NT2/D1 (cell line): ENCODE results near the gene KDM1B.

Experiments used
- DNase-seq: peaks from one replicate; pipeline ENCODE4 v3.0.0-alpha.2; 2011; ENCODE audit warnings: low read depth, low spot score
- H3K27me3 ChIP-seq: 2 replicates; pipeline ENCODE4 v1.6.0; 2011; ENCODE audit warnings: mild to moderate bottlenecking; ENCODE audit not compliant: insufficient read length, insufficient read depth
- H3K36me3 ChIP-seq: 2 replicates; pipeline ENCODE4 v1.6.1; 2011; ENCODE audit warnings: mild to moderate bottlenecking, low read length, mixed read lengths; ENCODE audit not compliant: insufficient read depth, insufficient read length
- H3K4me1 ChIP-seq: 2 replicates; pipeline ENCODE4 v1.5.1; 2011; ENCODE audit not compliant: insufficient read depth, insufficient read length
- H3K4me3 ChIP-seq: 2 replicates; pipeline ENCODE4 v1.5.1; 2011; ENCODE audit warnings: low read depth; ENCODE audit not compliant: insufficient read length
- H3K9ac ChIP-seq: 2 replicates; pipeline ENCODE4 v1.6.0; 2011; ENCODE audit warnings: low read depth; ENCODE audit not compliant: insufficient read length
- H3K9me3 ChIP-seq: 2 replicates; pipeline ENCODE4 v1.5.1; 2011; ENCODE audit warnings: mild to moderate bottlenecking, low read length; ENCODE audit not compliant: insufficient read depth
- SUZ12 ChIP-seq: IDR thresholded peaks from 2 replicates; pipeline ENCODE4 v1.6.1; 2011; ENCODE audit not compliant: insufficient read length, insufficient read depth; ENCODE audit errors: extremely low read depth
- YY1 ChIP-seq: IDR thresholded peaks from 2 replicates; pipeline ENCODE4 v1.6.1; 2011; ENCODE audit not compliant: insufficient read length, insufficient read depth
- ZNF274 ChIP-seq: IDR thresholded peaks from 2 replicates; pipeline ENCODE4 v1.6.1; 2011; ENCODE audit warnings: mild to moderate bottlenecking, low read depth, low read length

KDM1B gene

DNA sequence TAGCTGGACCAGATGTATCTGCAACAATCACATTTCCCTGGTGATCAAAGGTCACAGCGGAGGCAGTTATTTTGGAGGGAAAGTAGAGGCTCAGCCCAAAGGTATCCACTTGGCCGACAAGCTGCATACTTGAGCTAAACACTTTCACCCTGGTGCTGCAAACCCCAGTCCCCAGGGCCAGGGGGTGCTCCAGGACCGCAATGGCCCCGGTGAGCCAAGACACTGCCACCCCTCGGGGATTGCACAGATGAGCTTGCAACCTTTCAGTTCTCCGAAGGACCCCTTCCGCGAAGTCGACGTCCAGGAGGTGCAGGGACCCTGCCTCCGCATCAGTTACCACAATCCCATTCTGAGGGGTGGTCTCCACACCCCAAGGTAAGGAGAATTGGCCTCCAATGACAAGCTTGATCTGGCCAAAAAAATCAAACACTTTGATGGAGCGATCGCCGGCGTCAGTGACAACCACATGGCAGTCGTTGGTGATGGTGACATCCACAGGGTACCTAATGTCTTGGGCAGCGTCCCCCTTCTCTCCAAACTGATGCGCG is 33.6 kb upstream of the KDM1B start:
- no peak for TF ChIP-seq YY1
- no peak for TF ChIP-seq SUZ12
- TF ChIP-seq ZNF274 = no peak
- Histone ChIP-seq H3K9ac (no peak overlapping the region), H3K9me3 (no peaks in the 10 kb centered on the region), H3K36me3 (no peaks in the 10 kb centered on the region), H3K4me1 (peaks cover 2% of the 10 kb centered on the region), H3K4me3 (no peak overlapping the region), H3K27me3 (no peaks in the 10 kb centered on the region)
- no peak for DNase-seq

DNA sequence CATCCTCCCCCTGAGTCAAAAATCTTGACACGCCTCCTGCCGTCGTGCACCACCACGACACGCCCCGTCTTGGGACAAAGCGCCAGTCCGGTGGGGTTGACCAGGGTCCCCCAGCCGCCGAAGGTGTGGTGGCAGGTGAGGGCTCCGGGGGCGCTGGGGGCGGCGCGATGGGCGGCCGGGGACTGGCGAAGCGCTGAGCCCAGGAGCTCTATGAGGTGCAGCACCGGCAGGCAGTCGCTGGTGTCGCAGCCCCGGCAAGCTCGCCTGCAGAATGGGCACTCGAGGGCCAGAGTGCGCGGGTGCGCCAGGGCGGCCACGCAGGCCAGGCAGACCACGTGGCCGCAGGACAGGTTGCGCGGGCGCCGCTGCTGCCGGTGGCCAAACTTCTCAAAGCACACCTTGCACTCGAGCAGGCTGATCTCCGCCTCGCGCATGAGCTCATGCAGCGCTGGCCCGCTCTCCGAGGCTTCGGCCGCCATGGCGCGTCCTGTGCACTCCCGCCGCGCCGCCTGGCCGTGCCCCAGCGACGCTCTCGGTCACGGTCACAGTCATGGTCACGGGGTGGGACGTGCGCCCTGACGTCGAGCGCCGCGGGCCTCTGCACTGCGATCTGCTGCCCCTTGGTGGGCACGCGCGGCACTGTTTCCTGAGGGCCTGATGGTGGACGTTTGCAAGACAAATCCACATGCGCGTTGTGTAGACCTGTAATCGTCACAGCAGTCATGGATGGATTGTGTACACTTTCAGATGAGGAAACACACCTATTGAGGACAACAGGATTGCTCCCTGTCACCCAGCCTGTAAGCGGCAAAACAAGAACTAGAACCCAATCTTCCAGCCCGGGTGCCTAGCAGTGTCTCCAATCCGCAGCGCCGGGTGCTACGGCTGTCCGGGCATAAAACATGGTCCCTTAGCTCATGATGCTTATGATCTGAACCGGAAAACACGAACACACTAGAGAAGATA is 32.8 kb upstream of the KDM1B start, which contains the start of gene NHLRC1:
TSS of gene NHLRC1 (minus strand) at position 550 of the 966 bp plus-strand sequence. CDS start at position 479, 71 bp downstream.
- peaks cover 2% of the 10 kb centered on the region for H3K4me1 ChIP-seq
- no peak within 1 kb of the TSS for H3K4me3 ChIP-seq
- H3K9me3 ChIP-seq = no peaks in the 10 kb centered on the region
- no peaks in the 10 kb centered on the region for H3K27me3 ChIP-seq
- TF ChIP-seq ZNF274 (no peak), SUZ12 (no peak), YY1 (no peak)
- H3K36me3 ChIP-seq = no peaks in the 10 kb centered on the region
- DNase-seq = peak; percentile 15
- H3K9ac ChIP-seq = no peak within 1 kb of the TSS

DNA sequence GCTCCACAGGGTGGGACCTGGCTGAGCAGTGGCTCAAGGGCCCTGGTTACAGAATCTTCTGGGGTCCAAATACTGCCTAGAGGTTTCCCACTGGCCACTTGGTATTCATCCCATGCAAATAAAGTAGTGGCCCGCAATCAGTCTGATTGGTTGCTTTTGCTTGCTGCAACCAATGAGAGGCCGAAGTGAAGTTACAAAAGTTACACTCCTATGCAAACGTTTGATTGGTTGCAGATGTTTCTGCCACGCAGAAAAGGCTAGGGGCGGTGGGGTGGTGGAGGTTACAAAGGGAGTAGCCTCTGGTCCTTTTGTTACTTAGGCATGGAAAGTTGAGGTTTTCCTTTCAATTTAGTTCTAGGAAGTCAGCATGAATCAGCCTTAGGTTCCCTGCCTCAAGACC is 29.1 kb upstream of the KDM1B start:
- no peak for DNase-seq
- no peak overlapping the region for H3K9ac ChIP-seq
- peaks cover 2% of the 10 kb centered on the region for H3K4me1 ChIP-seq
- H3K27me3 ChIP-seq = no peaks in the 10 kb centered on the region
- H3K36me3 ChIP-seq = peaks cover 6% of the 10 kb centered on the region
- TF ChIP-seq YY1 (no peak), ZNF274 (no peak), SUZ12 (no peak)
- H3K9me3 ChIP-seq = no peaks in the 10 kb centered on the region
- H3K4me3 ChIP-seq = no peak overlapping the region

DNA sequence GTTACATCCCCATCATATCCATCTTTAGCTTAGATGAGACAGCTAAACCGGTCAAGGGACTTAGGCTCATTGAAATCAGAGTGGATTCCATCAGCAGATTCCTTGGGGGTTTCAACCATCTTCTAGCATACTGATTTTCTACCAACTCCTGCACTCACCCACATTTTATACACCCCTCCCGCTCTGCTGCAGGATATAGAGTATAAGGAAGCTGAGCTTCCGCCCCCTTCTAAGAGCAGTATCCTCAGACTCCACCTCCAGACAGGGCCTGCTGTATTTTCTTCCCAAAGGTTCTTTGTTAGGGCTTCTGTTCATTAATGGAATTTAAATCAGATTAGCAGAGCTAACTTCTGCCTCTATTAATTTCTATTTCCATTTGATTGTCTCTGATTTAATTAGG is 22.9 kb upstream of the KDM1B start:
- TF ChIP-seq YY1 = no peak
- TF ChIP-seq SUZ12 = no peak
- no peak for TF ChIP-seq ZNF274
- no peak overlapping the region for H3K9ac ChIP-seq
- H3K27me3 ChIP-seq = no peaks in the 10 kb centered on the region
- no peaks in the 10 kb centered on the region for H3K9me3 ChIP-seq
- H3K4me1 ChIP-seq = no peaks in the 10 kb centered on the region
- peaks cover 6% of the 10 kb centered on the region for H3K36me3 ChIP-seq
- DNase-seq = no peak
- H3K4me3 ChIP-seq = no peak overlapping the region

DNA sequence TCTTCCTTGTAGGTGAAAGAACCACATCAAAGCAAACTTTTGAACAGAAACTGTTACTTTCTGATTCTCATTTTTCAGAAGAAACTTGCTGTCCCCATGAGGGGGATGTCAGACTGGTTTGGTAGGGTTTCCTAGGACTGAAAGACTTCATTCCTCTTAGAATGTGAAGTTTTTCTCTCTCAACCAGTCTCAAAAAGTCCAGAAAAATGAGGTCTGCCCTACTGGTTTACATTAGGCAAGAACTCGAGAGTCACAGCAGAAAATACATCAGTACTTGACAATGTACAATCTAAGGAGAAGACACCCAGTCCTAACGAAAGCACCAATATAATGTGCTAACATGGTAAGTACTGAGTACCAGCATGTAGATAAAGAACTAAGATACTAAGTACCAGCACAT is 20.1 kb upstream of the KDM1B start:
- Histone ChIP-seq H3K9ac (no peak overlapping the region), H3K36me3 (peaks cover 19% of the 10 kb centered on the region), H3K4me3 (no peak overlapping the region), H3K27me3 (no peaks in the 10 kb centered on the region), H3K4me1 (no peaks in the 10 kb centered on the region), H3K9me3 (no peaks in the 10 kb centered on the region)
- DNase-seq = no peak
- TF ChIP-seq ZNF274 = no peak
- no peak for TF ChIP-seq SUZ12
- TF ChIP-seq YY1 = no peak

GRCh38 chr6:18136260-18136659 is 19.0 kb upstream of the KDM1B start:
- TF ChIP-seq YY1 (no peak), SUZ12 (no peak), ZNF274 (no peak)
- Histone ChIP-seq H3K9ac (no peak overlapping the region), H3K4me1 (no peaks in the 10 kb centered on the region), H3K4me3 (no peak overlapping the region), H3K36me3 (peaks cover 26% of the 10 kb centered on the region), H3K27me3 (no peaks in the 10 kb centered on the region), H3K9me3 (no peaks in the 10 kb centered on the region)
- no peak for DNase-seq

DNA sequence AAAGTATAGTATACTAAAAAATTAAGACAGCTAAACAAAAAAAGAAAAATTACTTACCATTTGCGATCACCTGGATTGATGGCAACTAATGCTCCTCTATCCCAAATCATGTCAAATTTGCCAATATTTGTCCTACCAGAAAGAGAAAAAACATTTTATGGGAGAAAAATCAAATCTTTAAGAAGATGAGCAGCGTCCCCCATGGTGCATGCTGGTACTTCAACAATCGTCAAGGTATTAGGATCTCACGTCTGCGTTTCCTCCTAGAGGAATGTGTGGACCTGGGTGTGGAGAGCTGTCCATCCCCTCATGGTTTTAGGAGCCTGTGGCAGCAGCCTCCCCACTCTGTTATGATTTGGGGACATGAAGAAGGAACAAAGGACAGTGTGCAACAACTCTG is 16.3 kb upstream of the KDM1B start:
- H3K36me3 ChIP-seq = peaks cover 40% of the 10 kb centered on the region
- H3K9ac ChIP-seq = no peak overlapping the region
- no peaks in the 10 kb centered on the region for H3K9me3 ChIP-seq
- no peak for DNase-seq
- no peak overlapping the region for H3K4me3 ChIP-seq
- H3K4me1 ChIP-seq = no peaks in the 10 kb centered on the region
- TF ChIP-seq ZNF274 (no peak), SUZ12 (no peak), YY1 (no peak)
- H3K27me3 ChIP-seq = no peaks in the 10 kb centered on the region
